ENCODE measurements around the gene BRIX1. TPM values are rescaled to one million over a fixed set of nuclear protein-coding genes. Genes with fewer than 3 reads are reported as not detected.

The BRIX1 gene
- total RNA-seq, 1 experiment from 2014 or later, result 76.4 TPM

GRCh38 chr5:34905564-34905963 is 9.9 kb upstream of the BRIX1 start:
- RAD21 ChIA-PET (ENCODE audit: low non-redundant PET in 1 of 2, low total read pairs in 2 of 2, uncharacterized antibody in 2 of 2, unreplicated experiment in 2 of 2), result no interaction called here
- Histone ChIP-seq H3K4me3 (replicated peaks in 1 of 2; ENCODE audit: low read depth in 1 of 2, low read length in 2 of 2) (no peak overlapping the region), H3K27ac (ENCODE audit: low read depth, low read length) (no peak overlapping the region), H3K36me3 (ENCODE audit: control insufficient read depth in 1 of 2, insufficient read depth in 2 of 2, low read length in 2 of 2) (peaks cover 0 to 8% of the 10 kb centered on the region in 2 experiments; a peak in 2 of 4 replicates), H2AFZ (ENCODE audit: low read depth, low read length, poor library complexity, severe bottlenecking) (no peak overlapping the region), H4K20me1 (ENCODE audit: insufficient read depth) (no peaks in the 10 kb centered on the region), H3K4me1 (ENCODE audit: control insufficient read depth in 1 of 2, insufficient read depth in 2 of 2, low read length in 2 of 2) (peaks cover 0 to 5% of the 10 kb centered on the region in 2 experiments; a peak in 2 of 4 replicates), H3K79me2 (ENCODE audit: insufficient read depth, low read length) (no peaks in the 10 kb centered on the region), H3K9me2 (ENCODE audit: insufficient read depth) (no peaks in the 10 kb centered on the region), H3K9me3 (ENCODE audit: control insufficient read depth in 1 of 2, insufficient read depth in 1 of 2, low read depth in 1 of 2, low read length in 2 of 2) (no peaks in the 10 kb centered on the region), H3K9ac (ENCODE audit: low read length) (no peak overlapping the region), H3K27me3 (ENCODE audit: insufficient read depth, low read length) (no peaks in the 10 kb centered on the region), H3K4me2 (ENCODE audit: low read length) (no peak overlapping the region)
- ATAC-seq (peak; percentile 63; the same call in 1 of the 2 replicates), DNase-seq (ENCODE audit: low read depth, low spot score) (no peak)
- TF ChIP-seq ZNF274 (IDR thresholded peaks at IDR 0.05; ENCODE audit: low read depth, low read length), result no peak
- TF ChIP-seq MAX (IDR thresholded peaks at IDR 0.05), result no peak
- no peak for TF ChIP-seq TCF7L2 (IDR thresholded peaks at IDR 0.05; ENCODE audit: borderline replicate concordance, extremely low read depth, insufficient read depth, insufficient read length)
- TF ChIP-seq SIN3A (IDR thresholded peaks at IDR 0.05; ENCODE audit: low read depth), result no peak
- TF ChIP-seq RAD21 (IDR thresholded peaks at IDR 0.05; ENCODE audit: low read depth), result peak; percentile 44
- TF ChIP-seq CTCF (IDR thresholded peaks at IDR 0.05 in 2 of 3, conservative IDR thresholded peaks at IDR 0.05 in 1 of 3; ENCODE audit: borderline replicate concordance in 1 of 3, insufficient read depth in 1 of 3, low read depth in 2 of 3, low read length in 2 of 3), result peak; percentile 15 to 44 (median 40); a peak in 3 of 6 replicates
- POLR2A ChIA-PET, result interaction anchor here (1.2 kb wide), 1 partner anchor 10 kb away, joined by 5 read pairs; the partner anchor contains the start of genes BRIX1 and RAD1
- CTCF ChIA-PET, result interaction anchor here (1.0 kb wide), 1 partner anchor 419 kb away, joined by 7 read pairs; no protein-coding TSS in a partner anchor
- BruUV-seq (replicated peaks), result no TSS peak
- intact Hi-C loops (cut with micrococcal nuclease), result no loop called here

GRCh38 chr5:34913072-34913471 is 2.4 kb upstream of the BRIX1 start:
- no peak for ATAC-seq
- no peak for TF ChIP-seq POLR2A (IDR thresholded peaks at IDR 0.05; ENCODE audit: borderline replicate concordance, extremely low read depth, insufficient read depth, insufficient read length)
- no peak for TF ChIP-seq YY1 (IDR thresholded peaks at IDR 0.05; ENCODE audit: extremely low read depth, insufficient replicate concordance, low read depth, low read length)
- no peak for TF ChIP-seq SP1 (IDR thresholded peaks at IDR 0.05; ENCODE audit: low read depth)
- TF ChIP-seq SIN3A (IDR thresholded peaks at IDR 0.05; ENCODE audit: low read depth), result no peak
- no peak for TF ChIP-seq SRF (IDR thresholded peaks at IDR 0.05; ENCODE audit: low read depth)
- no peak for TF ChIP-seq CEBPB (IDR thresholded peaks at IDR 0.05; ENCODE audit: low read depth)
- TF ChIP-seq POLR2AphosphoS5 (IDR thresholded peaks at IDR 0.05; ENCODE audit: low read depth, low read length), result no peak
- TF ChIP-seq ZBTB33 (IDR thresholded peaks at IDR 0.05; ENCODE audit: extremely low read depth, insufficient replicate concordance, low read length), result no peak
- TF ChIP-seq EZH2 (IDR thresholded peaks at IDR 0.05), result no peak

More at GRCh38 chr5:34913072-34913471, 2.4 kb upstream of the BRIX1 start:
- BruUV-seq (replicated peaks), result no TSS peak
- H3K9me2 ChIP-seq (ENCODE audit: insufficient read depth), result no peaks in the 10 kb centered on the region
- H3K36me3 ChIP-seq (ENCODE audit: control insufficient read depth in 1 of 2, insufficient read depth in 2 of 2, low read length in 2 of 2), result peaks cover 11 to 14% of the 10 kb centered on the region in 2 experiments
- intact Hi-C loops (cut with micrococcal nuclease), result no loop called here
- no peak overlapping the region for H3K4me3 ChIP-seq (replicated peaks in 1 of 2; ENCODE audit: low read depth in 1 of 2, low read length in 2 of 2)
- ChIA-PET RAD21 (ENCODE audit: low non-redundant PET in 1 of 2, low total read pairs in 2 of 2, uncharacterized antibody in 2 of 2, unreplicated experiment in 2 of 2) (no interaction called here), CTCF (no interaction called here), POLR2A (no interaction called here)
- no peak overlapping the region for H3K9ac ChIP-seq (ENCODE audit: low read length)
- no peak for DNase-seq (ENCODE audit: low read depth, low spot score)
- H3K27ac ChIP-seq (ENCODE audit: low read depth, low read length), result no peak overlapping the region
- no peak overlapping the region for H3K4me2 ChIP-seq (ENCODE audit: low read length)
- H3K27me3 ChIP-seq (ENCODE audit: insufficient read depth, low read length), result no peaks in the 10 kb centered on the region
- peaks cover 15 to 28% of the 10 kb centered on the region in 2 experiments for H3K4me1 ChIP-seq (ENCODE audit: control insufficient read depth in 1 of 2, insufficient read depth in 2 of 2, low read length in 2 of 2)
- peaks cover 70% of the 10 kb centered on the region for H3K79me2 ChIP-seq (ENCODE audit: insufficient read depth, low read length)
- H2AFZ ChIP-seq (ENCODE audit: low read depth, low read length, poor library complexity, severe bottlenecking), result no peak overlapping the region
- peaks cover 4% of the 10 kb centered on the region; the same call in 1 of the 2 replicates for H4K20me1 ChIP-seq (ENCODE audit: insufficient read depth)
- no peaks in the 10 kb centered on the region for H3K9me3 ChIP-seq (ENCODE audit: control insufficient read depth in 1 of 2, insufficient read depth in 1 of 2, low read depth in 1 of 2, low read length in 2 of 2)

Data from HCT116 (cell line).